Stimulated activated naive CD8-positive, alpha-beta T cell treated with anti-CD3 and anti-CD28 coated beads, Interleukin-15, amount 100 ng/mL, for 72 hours (primary cell): ENCODE results near the gene SH3GL1.
A peak's percentile ranks its signal among the peaks of the same experiment; 100 is the strongest.
"Not testable (repeated sequence)": the region's sequence is repeated elsewhere in the genome, so short reads cannot be mapped to it uniquely, and the experiment has no call there.

Source experiments
- ATAC-seq: fragments of 150-1000 bp; cut with Tn5 transposase; 2 replicates; pipeline ENCODE4 v1.10.0; 2021; ENCODE audit warnings: mild to moderate bottlenecking, moderate library complexity
- DNase-seq, 2 donors: peaks; one replicate each; pipeline ENCODE4 v3.0.0; 2021 to 2022
- H3K27ac Mint-ChIP-seq, 2 donors: one replicate each; pipeline ENCODE4 v1.8.0; 2022; ENCODE audit warnings: mild to moderate bottlenecking in 2 of 2, mixed read lengths in 2 of 2, moderate library complexity in 2 of 2
- H3K27me3 Mint-ChIP-seq: one replicate; pipeline ENCODE4 v1.8.0; 2022; ENCODE audit warnings: mixed read lengths
- H3K4me1 Mint-ChIP-seq: one replicate; pipeline ENCODE4 v1.8.0; 2022; ENCODE audit warnings: mild to moderate bottlenecking, mixed read lengths
- H3K4me3 Mint-ChIP-seq, 2 donors: one replicate each; pipeline ENCODE4 v1.8.0; 2022; ENCODE audit warnings: mild to moderate bottlenecking in 2 of 2, mixed read lengths in 2 of 2, moderate library complexity in 1 of 2
- H3K9me3 Mint-ChIP-seq, 2 donors: one replicate each; pipeline ENCODE4 v1.8.0; 2022; ENCODE audit warnings: mixed read lengths in 2 of 2

SH3GL1 gene

DNA sequence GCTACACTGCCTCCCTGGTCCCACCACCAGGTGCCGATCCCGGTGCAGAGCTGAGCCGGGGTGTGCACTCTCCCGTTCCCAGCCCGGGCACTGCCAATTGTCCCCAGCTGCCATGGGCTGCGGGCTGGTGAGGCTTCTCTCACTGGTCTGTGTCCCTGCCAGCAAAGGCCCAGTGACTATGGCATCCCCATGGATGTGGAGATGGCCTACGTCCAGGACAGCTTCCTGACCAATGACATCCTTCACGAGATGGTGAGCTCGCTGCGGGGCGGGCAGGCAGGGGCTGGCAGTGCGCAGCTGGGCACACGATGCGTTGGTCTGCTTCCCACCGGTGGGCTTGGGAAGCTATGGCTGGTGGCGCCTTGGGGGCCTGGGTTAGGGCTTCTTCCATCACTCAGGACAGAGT is 42.4 kb downstream of the SH3GL1 start:
- peaks cover 9% of the 10 kb centered on the region for H3K4me1 Mint-ChIP-seq
- no peak for DNase-seq
- no peaks in the 10 kb centered on the region for H3K27me3 Mint-ChIP-seq
- no peak for ATAC-seq
- no peaks in the 10 kb centered on the region for H3K9me3 Mint-ChIP-seq
- H3K27ac Mint-ChIP-seq: no peak overlapping the region
- H3K4me3 Mint-ChIP-seq: no peak overlapping the region

DNA sequence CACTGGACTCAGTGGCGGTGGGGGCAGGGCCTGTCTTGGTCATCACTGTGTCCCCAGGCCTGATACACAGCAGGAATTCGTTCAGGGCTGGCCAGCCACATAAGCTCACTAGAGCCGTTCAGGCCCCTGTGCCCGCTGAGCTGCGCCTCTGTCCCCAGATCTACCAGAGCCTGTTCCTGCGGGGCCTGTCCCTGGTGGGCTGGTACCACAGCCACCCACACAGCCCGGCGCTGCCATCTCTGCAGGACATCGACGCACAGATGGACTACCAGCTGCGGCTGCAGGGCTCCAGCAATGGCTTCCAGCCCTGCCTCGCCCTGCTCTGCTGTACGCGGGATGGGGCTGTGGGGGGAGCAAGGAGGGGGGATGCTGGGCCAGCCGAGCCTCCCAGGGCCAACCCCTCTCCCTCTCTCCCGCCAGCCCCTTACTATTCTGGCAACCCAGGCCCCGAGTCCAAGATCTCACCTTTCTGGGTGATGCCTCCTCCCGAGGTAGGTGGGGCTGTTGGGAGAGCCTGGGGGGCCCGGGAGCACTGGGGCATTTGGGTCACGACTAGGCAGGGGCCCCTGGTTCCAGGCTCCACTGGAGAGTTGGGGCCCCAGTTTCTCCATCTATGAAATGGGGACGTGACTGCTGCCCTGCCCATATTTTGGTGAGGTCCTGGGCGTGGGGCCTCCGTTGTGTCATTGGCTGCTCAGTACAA is 43.1 kb downstream of the SH3GL1 start:
- Mint-ChIP-seq H3K27ac (no peak overlapping the region), H3K4me3 (no peak overlapping the region), H3K27me3 (no peaks in the 10 kb centered on the region), H3K4me1 (peaks cover 9% of the 10 kb centered on the region), H3K9me3 (no peaks in the 10 kb centered on the region)
- DNase-seq (no peak), ATAC-seq (no peak)

DNA sequence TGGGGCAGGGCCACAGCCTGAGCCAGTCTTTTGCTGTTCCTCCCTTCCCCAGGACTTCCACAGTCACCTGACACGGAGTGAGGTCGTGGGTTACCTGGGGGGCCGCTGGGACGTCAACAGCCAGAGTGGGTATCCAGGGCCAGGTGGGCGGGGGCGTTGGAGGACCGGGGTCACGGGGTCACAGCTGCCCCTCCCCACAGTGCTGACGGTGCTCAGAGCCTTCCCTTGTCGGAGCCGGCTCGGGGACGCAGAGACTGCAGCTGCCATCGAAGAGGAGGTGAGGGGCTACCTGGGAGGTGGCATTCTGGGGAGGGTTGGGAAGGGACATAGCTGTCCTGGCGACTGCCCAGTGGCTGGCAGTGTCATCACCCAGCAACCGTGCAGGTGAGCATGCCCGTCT is 45.5 kb downstream of the SH3GL1 start:
- Mint-ChIP-seq H3K4me3 (no peak overlapping the region), H3K27ac (no peak overlapping the region), H3K4me1 (peaks cover 5% of the 10 kb centered on the region), H3K27me3 (no peaks in the 10 kb centered on the region), H3K9me3 (no peaks in the 10 kb centered on the region)
- no peak for DNase-seq
- ATAC-seq: no peak

DNA sequence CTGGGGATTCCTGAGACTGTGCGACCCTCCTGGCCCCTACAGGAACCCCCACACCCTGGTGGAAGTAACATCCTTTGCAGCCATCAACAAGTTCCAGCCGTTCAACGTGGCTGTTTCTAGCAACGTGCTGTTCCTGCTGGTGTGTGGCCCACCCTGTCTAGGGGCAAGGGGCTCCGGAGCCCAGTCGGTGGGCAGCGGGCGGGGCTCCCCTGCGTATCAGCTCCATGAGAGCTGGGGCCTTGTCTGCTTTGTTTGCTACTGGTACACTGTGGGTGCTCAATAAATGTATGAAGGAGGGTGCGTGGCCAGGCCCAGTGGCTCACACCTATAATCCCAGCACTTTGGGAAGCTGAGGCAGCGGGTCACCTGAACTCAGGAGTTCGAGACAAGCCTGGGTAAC is 46.1 kb downstream of the SH3GL1 start:
- no peak for DNase-seq
- no peaks in the 10 kb centered on the region for H3K27me3 Mint-ChIP-seq
- H3K4me1 Mint-ChIP-seq: peaks cover 5% of the 10 kb centered on the region
- H3K4me3 Mint-ChIP-seq: no peak overlapping the region
- ATAC-seq: no peak
- no peak overlapping the region for H3K27ac Mint-ChIP-seq
- H3K9me3 Mint-ChIP-seq: no peaks in the 10 kb centered on the region

DNA sequence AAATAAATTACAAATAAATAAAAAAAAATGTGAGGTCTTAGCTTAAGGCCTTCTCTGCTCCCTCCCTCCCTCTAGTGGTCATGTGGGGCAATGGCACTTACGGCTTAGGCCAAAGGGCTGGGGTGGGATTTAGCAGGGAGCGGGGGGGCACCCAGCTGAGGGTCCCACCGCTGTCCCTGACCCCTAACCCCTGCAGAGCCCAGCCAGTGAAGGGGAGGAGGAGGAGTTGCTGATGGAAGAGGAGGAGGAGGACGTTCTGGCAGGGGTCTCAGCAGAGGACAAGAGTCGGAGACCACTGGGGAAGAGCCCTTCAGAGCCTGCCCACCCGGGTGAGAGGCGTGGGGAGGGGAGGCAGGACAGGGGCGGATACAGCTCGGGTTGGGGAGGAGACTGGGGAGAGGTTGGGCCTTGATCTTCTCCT is 47.6 kb downstream of the SH3GL1 start:
- Mint-ChIP-seq H3K27me3 (no peaks in the 10 kb centered on the region), H3K9me3 (no peaks in the 10 kb centered on the region), H3K27ac (peak overlapping the region in 1 of 2 donors; percentile 94), H3K4me3 (no peak overlapping the region), H3K4me1 (peaks cover 5% of the 10 kb centered on the region)
- peak; percentile 55 to 63 for DNase-seq
- peak; percentile 63 for ATAC-seq

DNA sequence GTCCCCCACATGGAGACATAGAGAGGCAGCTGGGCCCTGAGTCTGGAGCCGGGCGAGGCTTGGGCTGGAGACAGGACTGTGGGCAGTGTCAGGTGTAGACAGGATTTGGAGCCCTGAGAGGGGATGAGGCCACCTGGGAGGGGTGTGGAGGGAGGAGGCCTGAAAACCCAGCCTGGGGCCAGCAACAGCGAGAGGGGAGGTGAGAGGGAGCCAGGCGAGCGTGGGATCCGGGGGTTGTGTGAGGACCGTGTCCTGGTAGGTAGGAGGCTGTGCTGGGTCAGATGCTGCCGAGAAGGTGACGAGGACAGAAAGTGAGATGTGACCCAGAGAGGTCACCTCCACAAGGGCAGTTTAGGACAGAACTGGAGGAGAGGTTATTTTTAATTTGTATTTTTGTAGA is 49.6 kb downstream of the SH3GL1 start:
- Mint-ChIP-seq H3K27me3 (no peaks in the 10 kb centered on the region), H3K4me3 (no peak overlapping the region), H3K4me1 (peaks cover 8% of the 10 kb centered on the region), H3K27ac (peak overlapping the region in 1 of 2 donors; percentile 21), H3K9me3 (no peaks in the 10 kb centered on the region)
- DNase-seq: no peak
- peak; percentile 19 for ATAC-seq

DNA sequence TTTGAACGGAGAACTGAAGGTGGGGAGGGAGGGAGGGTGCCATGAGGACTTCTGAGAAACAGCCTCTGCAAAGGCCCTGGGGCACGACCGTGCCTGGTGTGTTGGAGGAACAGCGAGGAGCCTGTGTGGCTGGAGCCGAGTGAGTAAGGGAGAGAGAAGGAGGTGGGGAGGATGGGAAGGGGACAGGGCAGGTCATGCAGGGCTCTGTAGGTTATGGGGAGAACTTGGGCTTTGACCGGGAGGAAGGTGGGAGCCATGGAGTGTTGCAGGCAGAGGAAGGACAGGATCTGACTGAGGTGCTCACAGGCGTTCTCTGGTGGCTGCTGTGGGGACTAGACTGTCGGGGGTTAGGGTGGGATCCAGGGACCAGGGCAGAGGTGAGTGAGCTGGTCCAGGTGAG is 50.2 kb downstream of the SH3GL1 start:
- ATAC-seq (no peak), DNase-seq (no peak)
- no peak overlapping the region for H3K4me3 Mint-ChIP-seq
- H3K4me1 Mint-ChIP-seq: peaks cover 14% of the 10 kb centered on the region
- no peaks in the 10 kb centered on the region for H3K27me3 Mint-ChIP-seq
- H3K9me3 Mint-ChIP-seq: no peaks in the 10 kb centered on the region
- peak overlapping the region in 1 of 2 donors; percentile 90 for H3K27ac Mint-ChIP-seq

DNA sequence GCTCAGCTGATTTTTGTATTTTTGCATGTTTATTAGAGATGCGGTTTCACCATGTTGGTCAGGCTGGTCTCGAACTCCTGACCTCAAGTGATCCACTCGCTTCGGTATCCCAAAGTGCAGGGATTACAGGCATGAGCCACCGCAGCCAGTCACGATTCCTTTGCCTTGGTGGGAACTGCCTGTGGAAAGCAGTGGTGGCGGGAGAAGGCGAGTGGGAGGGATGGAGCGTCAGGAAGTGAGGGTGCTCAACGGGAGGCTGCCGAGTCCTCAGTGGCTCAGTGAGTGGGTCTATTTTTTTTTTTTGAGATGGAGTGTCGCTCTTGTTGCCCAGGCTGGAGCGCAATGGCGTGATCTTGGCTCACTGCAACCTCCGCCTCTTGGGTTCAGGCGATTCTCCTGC is 51.1 kb downstream of the SH3GL1 start:
- H3K4me1 Mint-ChIP-seq: peaks cover 15% of the 10 kb centered on the region
- not testable (repeated sequence) for H3K27me3 Mint-ChIP-seq, DNase-seq, H3K4me3 Mint-ChIP-seq, ATAC-seq, H3K9me3 Mint-ChIP-seq
- peak overlapping the region in 1 of 2 donors; percentile 19 for H3K27ac Mint-ChIP-seq

DNA sequence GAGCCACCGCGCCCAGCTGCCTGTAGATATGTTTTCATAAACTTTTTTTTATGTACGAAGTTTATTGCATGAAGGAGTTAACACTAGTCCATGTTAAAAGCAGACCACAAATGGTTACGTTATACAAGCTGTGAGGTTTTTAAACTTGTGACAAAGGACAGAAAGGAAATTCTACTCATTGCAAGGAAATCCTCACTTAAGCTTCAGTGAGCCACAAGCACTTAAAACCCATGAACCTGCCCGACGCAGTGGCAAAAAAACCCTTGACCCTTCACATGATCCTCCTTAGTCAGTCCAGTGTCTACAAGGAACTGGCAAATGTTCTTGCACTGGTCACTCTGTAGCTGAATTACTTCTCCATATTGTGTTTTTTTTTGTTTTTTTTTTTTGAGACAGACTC is 52.8 kb downstream of the SH3GL1 start:
- no peak overlapping the region for H3K4me3 Mint-ChIP-seq
- no peaks in the 10 kb centered on the region for H3K9me3 Mint-ChIP-seq
- H3K27me3 Mint-ChIP-seq: no peaks in the 10 kb centered on the region
- no peak overlapping the region for H3K27ac Mint-ChIP-seq
- ATAC-seq: no peak
- H3K4me1 Mint-ChIP-seq: peaks cover 21% of the 10 kb centered on the region
- DNase-seq: no peak

DNA sequence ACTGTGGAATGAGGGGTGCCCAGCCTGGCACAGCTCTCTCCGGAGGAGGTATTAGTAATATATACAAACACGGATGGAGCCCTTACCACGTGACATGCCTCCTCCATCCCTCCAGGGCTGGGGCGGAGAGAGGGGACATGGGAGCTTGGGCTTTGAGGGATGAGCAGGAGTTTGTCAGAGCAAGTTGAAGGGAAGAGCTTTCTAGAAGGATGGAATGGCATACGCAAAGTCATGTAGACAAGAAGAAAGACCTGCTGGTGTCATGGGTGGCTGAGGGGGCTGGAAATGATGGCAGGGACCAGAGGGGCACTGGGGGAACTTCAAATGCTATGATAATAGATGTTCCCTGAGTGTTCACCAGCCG is 54.3 kb downstream of the SH3GL1 start:
- no peak overlapping the region for H3K27ac Mint-ChIP-seq
- no peak for DNase-seq
- no peaks in the 10 kb centered on the region for H3K9me3 Mint-ChIP-seq
- H3K4me3 Mint-ChIP-seq: no peak overlapping the region
- no peak for ATAC-seq
- H3K4me1 Mint-ChIP-seq: peaks cover 30% of the 10 kb centered on the region
- no peaks in the 10 kb centered on the region for H3K27me3 Mint-ChIP-seq

DNA sequence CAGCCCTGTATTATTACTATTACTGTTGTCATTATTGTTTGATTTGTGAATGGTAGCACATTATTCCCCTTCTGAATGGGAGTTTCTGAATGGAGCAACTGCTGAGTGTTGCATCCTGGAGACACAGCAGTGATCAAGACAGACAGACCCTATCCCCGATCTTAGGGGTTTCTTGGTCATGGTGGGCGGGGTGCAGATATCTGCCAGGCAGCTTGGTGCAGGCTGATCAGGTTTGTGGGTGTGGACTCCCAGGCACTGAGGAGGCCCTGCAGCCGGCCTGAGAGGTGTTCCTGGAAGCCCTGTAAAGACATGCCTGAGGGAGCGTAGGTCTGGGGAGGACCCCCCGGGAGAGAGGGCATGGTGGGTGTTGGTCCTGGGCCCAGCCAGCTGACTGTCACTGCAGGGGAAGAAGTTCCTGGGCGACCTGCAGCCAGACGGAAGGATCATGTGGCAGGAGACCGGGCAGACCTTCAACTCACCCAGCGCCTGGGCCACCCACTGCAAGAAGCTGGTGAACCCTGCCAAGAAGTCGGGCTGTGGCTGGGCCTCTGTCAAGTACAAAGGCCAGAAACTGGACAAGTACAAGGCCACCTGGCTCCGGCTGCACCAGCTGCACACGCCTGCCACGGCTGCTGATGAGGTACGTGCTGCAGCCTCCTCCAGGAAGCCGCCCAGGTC is 54.9 kb downstream of the SH3GL1 start:
- Mint-ChIP-seq H3K27ac (no peak overlapping the region), H3K4me3 (peak overlapping the region in 1 of 2 donors; percentile 1), H3K4me1 (peaks cover 27% of the 10 kb centered on the region), H3K9me3 (no peaks in the 10 kb centered on the region), H3K27me3 (no peaks in the 10 kb centered on the region)
- no peak for DNase-seq
- ATAC-seq: no peak

DNA sequence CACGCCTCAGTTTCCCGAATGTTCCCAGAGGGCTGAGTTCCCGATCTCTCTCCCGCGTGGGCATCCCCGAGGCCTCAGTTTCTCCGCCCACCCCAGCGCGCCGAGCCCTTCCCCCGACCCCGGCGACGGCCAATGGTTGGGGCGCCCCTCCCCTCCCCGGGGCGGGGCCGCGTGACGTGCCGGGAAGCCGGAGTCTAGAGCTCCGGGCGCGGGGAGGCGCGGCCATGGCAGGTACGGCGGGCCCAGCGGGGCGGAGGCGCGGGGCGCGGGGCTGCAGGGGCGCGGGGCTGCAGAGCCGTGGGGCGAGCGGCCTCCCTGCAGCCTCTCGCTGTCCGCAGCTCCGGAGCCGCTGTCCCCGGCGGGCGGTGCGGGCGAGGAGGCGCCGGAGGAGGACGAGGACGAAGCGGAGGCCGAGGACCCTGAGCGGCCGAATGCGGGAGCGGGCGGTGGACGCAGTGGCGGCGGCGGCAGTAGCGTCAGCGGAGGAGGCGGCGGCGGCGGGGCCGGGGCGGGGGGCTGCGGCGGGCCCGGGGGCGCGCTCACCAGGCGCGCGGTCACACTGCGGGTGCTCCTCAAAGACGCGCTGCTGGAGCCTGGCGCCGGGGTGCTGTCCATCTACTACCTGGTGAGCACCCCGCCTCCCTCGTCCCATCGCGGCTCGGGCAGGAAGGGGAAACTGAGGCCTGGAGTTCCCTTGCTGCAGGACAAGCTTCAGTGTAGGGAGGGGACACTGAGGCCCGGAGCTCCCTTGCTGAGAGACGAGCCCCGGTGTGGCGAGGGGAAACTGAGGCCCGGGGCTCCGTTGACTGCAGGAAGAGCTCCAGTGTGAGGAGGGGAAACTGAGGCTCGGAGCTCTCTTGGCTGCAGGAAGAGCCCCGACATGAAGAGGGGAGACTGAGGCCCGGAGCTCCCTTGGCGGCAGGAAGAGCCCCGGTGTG is 56.7 kb downstream of the SH3GL1 start, which contains the start of gene MPND:
Gene MPND (plus strand): TSS at position 193 of the 938 bp plus-strand sequence. CDS start 32 bp downstream, at position 225.
- ATAC-seq (peak; percentile 81), DNase-seq (peak; percentile 91 to 94)
- Mint-ChIP-seq H3K9me3 (no peaks in the 10 kb centered on the region), H3K4me1 (peaks cover 34% of the 10 kb centered on the region), H3K4me3 (peak within 1 kb of the TSS; percentile 87 to 98), H3K27me3 (no peaks in the 10 kb centered on the region), H3K27ac (peak within 1 kb of the TSS; percentile 87 to 92)

DNA sequence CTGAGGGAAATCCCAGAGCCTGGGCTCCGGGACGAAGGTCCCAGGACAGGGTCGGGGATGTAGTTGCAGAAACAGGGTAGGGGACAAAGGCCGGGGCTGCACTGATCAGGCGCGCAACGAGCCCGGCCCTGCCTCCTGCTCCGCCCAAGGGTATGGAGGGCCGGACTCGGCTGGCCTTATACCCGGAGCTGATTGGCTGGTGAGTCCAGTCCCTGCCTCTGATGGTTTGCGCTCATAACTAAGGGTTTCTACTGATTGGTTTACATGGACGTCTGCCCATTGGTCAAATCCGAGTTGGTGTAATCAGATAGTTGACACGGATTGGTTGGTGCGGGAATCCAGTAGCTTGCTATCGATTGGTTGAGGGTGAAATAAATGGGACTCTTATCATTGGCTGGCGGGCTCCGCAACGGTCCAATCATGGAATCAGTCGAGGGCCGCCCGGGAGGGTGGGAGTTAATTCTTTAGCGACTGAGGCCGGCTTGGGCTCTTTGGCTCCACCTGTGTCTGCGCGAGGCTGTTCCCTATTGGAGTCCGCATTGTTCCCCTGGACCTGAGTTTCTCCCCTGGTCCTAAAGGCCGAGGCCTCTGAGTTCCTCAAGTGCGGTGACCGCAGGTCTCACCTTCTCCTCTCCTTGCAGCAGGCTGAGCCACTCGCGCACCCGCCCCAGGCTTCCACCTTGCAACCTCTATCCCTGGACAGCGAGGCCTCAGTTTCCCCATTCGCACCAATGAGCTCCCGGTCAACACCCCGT is 57.6 kb downstream of the SH3GL1 start:
- no peaks in the 10 kb centered on the region for H3K27me3 Mint-ChIP-seq
- peak; percentile 94 for ATAC-seq
- H3K9me3 Mint-ChIP-seq: no peaks in the 10 kb centered on the region
- peak; percentile 93 to 97 for DNase-seq
- H3K4me1 Mint-ChIP-seq: peaks cover 42% of the 10 kb centered on the region
- peak overlapping the region; percentile 87 to 92 for H3K27ac Mint-ChIP-seq
- H3K4me3 Mint-ChIP-seq: peak overlapping the region; percentile 87 to 98

DNA sequence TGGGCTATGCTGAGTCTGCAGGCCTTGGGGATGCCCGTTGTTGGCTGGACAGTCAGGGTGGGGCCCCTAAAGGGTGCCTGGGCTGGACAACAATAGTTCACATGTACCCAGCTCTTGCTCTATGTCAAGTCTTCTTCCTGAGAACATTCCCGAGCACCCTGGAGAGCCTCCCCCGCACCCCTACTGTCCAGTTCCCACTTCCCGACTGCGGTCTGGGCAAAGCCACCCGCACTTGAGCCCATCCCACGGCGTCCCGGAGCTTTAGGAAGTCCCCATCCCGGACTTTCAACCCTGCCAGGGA is 58.1 kb downstream of the SH3GL1 start:
- ATAC-seq: no peak
- DNase-seq: no peak
- H3K4me1 Mint-ChIP-seq: peaks cover 45% of the 10 kb centered on the region

More for the DNA sequence above, 58.1 kb downstream of the SH3GL1 start:
- no peaks in the 10 kb centered on the region for H3K27me3 Mint-ChIP-seq
- H3K4me3 Mint-ChIP-seq: peak overlapping the region; percentile 87 to 98
- H3K27ac Mint-ChIP-seq: peak overlapping the region; percentile 67 to 73
- H3K9me3 Mint-ChIP-seq: no peaks in the 10 kb centered on the region
